HT-29 (cell line): ENCODE measurements around the gene RBM7. TPM values are rescaled to one million over a fixed set of nuclear protein-coding genes. Genes with fewer than 3 reads are reported as not detected.

ENCODE experiments used
- DNase-seq: peaks from one replicate; pipeline ENCODE4 v3.0.0-alpha.2; 2015; ENCODE audit warnings: low spot score
- total RNA-seq: library from RNA; depleted of rRNA; stranded (reverse); fragments of >200 nt; shearing (Covaris generic); gene quantifications from 2 replicates; pipeline ENCODE4 v1.2.3, GENCODE V29; 2014

RBM7 gene
- total RNA-seq, 1 experiment from 2014 or later: 24.0 TPM

- no peak for DNase-seq
Observed at GRCh38 chr11:114396916-114397315, 3.5 kb upstream of the RBM7 start.

- DNase-seq: no peak
Observed at GRCh38 chr11:114397349-114397982, 3.0 kb upstream of the RBM7 start.

- no peak for DNase-seq
Observed at GRCh38 chr11:114398303-114398920, 2.1 kb upstream of the RBM7 start.

GRCh38 chr11:114399490-114400215 is 813 bp upstream of the RBM7 start:
- DNase-seq: peak; percentile 85

GRCh38 chr11:114400915-114401223 is 403 bp downstream of the RBM7 start:
- DNase-seq: no peak

GRCh38 chr11:114401311-114401710 is 845 bp downstream of the RBM7 start:
- DNase-seq: peak; percentile 40

- DNase-seq: no peak
Observed at GRCh38 chr11:114412946-114413345, 12.5 kb downstream of the RBM7 start.

- no peak for DNase-seq
Observed at GRCh38 chr11:114413958-114414357, 13.5 kb downstream of the RBM7 start.

- no peak for DNase-seq
Observed at GRCh38 chr11:114416441-114416961, 16.0 kb downstream of the RBM7 start.

GRCh38 chr11:114426280-114426679 is 25.8 kb downstream of the RBM7 start:
- DNase-seq: no peak

- DNase-seq: no peak
Observed at GRCh38 chr11:114430290-114430689, 29.8 kb downstream of the RBM7 start.

- DNase-seq: no peak
Observed at GRCh38 chr11:114432893-114433292, 32.4 kb downstream of the RBM7 start.

- no peak for DNase-seq
Observed at GRCh38 chr11:114433376-114433775, 32.9 kb downstream of the RBM7 start.

- peak; percentile 8 for DNase-seq
Observed at GRCh38 chr11:114438303-114438702, 37.8 kb downstream of the RBM7 start.

GRCh38 chr11:114439229-114440120 is 39.0 kb downstream of the RBM7 start, which contains the start of gene REXO2:
REXO2 (plus strand) TSS chr11:114439467; CDS start chr11:114439529, 62 bp downstream.
- DNase-seq: peak; percentile 98

- no peak for DNase-seq
Observed at GRCh38 chr11:114440121-114440860, 39.8 kb downstream of the RBM7 start.

- no peak for DNase-seq
Observed at GRCh38 chr11:114440971-114441763, 40.7 kb downstream of the RBM7 start.

- DNase-seq: no peak
Observed at GRCh38 chr11:114441921-114442320, 41.5 kb downstream of the RBM7 start.

GRCh38 chr11:114442536-114442935 is 42.1 kb downstream of the RBM7 start:
- no peak for DNase-seq

GRCh38 chr11:114447444-114447843 is 47.0 kb downstream of the RBM7 start:
- DNase-seq: no peak
